HG03175 (cell line): ENCODE results near the gene ACR.

Experiments used
- ATAC-seq: cut with Tn5 transposase; IDR thresholded peaks from one replicate; pipeline ENCODE4 v1.9.1; 2021; ENCODE audit warnings: mild to moderate bottlenecking, moderate library complexity; ENCODE audit not compliant: unreplicated experiment

ACR gene

DNA sequence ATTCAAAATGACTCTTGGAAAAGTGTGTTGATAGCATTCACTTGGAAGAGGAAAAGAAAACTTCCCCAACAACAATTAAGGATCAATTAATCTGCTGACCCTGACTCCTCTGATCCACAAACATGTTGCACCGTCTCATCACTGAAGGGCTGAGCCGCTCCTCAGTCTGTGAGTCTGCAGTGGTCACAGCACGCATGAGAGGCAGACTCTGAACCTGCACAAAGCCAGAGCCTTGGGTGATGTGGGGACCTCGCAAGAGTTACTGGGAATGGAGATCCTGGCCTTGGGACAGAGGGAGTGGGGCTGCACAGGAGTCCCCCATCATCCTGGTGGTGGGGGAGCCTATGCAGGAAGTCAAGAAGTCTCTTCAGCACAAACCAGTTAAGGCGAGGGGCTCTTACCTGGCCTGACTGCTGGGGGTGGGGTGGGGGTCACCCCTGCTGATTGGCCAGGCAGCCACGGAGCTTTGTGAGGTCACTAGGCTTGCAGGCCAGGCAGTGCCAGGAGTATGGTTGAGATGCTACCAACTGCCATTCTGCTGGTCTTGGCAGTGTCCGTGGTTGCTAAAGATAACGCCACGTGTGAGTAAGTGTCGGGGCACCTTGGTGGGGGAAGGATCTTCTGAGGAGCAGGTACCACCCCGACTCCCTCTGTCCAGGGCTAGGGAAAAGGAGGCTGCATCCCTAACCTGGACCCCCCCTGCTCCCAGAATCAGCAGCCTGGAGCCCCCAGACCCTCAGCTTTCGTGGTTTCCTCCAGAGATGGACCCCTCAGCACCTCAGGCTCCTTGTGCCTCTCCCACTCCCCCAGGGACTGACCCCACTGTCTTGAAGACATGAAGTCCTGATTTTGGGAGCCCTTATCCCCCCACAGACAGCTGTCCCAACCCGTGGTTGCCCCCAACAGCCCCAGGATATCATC lies at the start of gene ACR:
ACR (plus strand) TSS at position 477 of the 921 bp plus-strand sequence; CDS start at position 509, 32 bp downstream.
- no peak for ATAC-seq

DNA sequence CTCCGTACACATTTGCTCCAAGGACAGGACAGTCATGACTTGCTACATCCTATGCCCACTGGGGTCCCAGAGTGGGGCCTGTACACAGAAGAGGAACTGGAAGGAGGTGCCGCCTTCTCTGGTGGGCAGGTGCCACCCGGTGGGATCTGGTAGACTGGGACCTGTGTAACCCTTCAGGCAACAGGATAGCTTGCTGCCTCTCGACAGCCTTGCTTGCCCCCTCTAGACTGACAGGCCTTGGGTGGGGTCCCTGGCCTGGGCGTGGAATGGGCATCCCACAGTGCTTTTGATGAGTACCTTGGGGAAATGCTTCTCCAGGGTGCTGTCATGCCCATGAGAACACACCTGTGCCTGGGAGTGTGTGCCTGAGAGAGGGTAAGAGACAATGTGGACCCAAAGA lies 49.6 kb upstream of the ACR start:
- no peak for ATAC-seq

DNA sequence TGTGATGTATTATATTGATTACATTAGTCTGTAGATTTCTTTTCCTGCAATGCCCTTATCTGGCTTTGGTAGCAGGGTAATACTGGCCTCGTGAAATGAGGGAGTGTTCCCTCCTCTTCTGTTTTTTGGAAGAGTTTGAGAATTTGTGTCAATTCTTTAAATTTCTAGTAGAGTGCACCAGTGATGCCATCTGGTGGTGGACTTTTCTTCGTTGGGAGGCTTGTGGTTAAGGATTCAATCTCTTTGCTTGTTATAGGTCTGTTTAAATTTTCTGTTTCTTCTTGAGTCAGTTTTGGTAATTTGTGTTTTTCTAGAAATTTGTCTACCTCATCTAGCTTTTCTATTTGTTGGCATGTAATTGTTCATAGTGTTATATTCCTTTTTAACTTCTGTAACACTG lies 46.5 kb upstream of the ACR start:
- ATAC-seq: no peak

DNA sequence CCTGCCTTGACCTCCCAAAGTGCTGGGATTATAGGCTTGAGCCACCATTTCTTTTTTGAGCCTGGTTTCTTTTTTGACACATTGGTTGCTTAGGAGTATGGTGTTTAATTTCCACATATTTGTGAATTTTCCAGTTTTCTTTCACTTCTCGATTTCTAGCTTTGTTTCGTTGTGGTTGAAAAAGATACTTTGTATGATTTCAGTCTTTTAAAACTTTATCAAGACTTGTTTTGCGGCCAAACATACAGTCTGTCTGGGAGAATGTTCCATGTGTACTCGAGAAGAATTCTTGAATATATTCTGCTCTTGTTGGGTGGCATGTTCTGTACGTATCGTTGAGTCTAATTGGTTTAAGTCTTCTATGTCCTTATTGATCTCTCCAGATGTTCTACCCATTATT lies 44.5 kb upstream of the ACR start:
- ATAC-seq: no peak

DNA sequence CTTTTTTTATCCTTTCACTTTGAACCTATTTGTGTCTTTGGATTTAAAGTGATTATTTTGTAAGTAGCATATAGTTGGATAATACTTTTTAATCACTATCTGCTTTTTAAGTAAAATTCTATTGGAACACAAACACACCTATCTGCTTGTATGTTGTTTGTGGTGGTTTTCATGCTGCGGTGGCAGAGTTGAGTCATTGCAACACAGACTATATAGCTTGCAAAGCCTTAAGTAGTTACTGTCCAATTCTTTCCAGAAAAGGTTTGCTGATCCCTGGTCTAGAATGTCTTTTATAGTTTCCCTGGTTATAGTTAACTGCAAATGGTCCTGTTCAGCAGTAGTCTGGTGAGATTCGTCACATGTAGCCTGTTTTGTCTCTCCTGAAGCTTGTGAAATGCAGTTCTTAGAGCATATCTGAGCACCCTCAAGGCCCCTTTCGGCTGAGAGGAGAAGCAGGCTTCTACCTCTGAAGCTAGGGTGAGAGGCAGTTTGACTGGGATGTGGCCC lies 43.9 kb upstream of the ACR start:
- ATAC-seq: no peak

DNA sequence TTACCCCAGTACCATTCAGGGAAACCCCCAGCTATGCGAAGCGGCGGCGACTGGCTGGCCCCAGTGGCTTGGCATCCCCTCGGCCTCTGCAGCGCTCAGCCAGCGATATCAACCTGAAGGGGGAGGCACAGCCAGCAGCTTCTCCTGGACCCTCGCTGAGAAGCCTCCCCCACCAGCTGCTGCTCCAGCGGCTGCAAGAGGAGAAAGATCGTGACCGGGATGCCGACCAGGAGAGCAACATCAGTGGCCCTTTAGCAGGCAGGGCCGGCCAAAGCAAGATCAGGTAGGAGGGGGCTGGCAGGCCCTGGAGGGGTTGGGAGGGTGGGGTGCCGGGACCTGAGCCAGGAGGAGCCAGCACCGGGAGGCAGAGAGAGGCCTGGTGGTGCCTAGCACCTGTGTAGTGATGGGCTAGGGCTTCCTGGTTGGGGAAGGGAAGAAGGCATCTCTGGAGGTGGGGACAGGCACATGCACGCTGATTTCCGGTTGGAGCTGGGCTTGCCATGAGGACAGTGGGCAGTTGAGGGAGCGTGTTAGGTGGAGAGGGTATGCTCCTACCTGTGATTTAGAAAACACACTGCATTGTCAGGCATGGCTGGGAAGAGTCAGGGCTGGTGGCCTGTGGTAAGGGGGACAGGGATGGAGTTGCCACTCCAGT lies 43.1 kb upstream of the ACR start:
- ATAC-seq: no peak

DNA sequence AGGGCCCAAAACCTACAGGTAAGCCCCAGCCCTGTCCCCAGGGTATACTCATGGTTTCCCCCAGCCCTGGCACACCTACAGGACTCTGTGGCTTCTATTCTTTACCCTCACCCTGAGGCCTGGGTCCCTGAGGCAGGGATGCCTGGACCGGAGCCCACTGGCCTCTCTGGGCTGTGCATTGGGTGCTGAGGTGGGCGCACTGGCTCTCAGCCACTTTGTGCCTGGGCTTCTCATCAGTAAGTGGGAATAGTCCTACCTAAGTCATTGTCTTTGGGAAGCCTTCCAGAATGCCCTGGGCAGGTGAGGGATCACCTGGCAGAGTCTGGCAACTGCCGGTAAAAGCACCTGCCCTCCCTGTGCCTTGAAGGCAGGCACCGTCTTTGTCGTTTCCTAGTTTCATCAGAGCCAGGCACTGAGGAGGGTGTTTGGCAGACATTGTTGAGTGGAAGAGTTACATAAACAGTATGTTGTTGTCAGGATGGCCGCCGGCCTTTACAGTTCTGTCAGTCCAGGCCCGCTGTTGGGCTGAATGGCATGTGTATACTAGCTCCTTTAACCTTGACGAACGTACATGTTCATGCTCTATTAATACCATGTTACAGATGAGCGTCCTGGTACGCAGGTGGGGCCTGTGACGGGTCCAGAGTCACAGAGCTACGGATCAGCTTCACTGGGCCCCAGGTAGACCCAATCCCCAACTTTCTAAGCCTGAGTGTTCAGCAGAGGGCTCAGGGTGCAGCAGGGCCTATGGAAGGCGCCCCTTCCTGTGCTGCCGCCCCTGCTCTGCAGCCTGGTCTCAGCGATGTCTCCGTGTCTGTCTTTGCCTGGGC lies 42.4 kb upstream of the ACR start:
- no peak for ATAC-seq

DNA sequence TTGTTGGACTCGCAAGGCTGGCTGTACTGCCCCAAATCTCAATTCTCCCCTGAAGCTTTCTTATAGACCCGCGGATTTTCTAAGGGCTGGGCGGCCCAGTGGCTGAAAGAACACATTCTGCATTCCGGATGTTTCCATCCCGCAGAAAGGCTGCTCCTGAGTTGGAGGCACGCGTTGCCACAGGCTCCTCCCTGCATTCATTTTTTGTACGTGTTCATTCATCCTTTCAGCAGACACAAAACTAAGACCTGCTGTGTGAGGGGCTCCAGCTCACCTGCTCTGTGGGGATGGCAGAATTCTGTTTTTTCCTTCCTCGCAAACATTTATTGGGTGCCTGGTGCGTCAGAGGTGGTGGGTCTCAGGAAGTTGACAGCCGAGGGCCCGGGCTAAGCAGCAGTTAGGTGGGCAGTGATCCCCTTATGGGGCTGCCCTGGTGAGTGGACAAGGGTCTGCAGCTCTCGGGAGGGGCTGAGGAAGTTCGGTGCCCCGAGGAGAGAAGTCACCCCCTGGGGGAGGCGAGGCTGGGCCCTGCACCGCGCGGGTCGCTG lies 41.7 kb upstream of the ACR start:
- ATAC-seq: no peak

DNA sequence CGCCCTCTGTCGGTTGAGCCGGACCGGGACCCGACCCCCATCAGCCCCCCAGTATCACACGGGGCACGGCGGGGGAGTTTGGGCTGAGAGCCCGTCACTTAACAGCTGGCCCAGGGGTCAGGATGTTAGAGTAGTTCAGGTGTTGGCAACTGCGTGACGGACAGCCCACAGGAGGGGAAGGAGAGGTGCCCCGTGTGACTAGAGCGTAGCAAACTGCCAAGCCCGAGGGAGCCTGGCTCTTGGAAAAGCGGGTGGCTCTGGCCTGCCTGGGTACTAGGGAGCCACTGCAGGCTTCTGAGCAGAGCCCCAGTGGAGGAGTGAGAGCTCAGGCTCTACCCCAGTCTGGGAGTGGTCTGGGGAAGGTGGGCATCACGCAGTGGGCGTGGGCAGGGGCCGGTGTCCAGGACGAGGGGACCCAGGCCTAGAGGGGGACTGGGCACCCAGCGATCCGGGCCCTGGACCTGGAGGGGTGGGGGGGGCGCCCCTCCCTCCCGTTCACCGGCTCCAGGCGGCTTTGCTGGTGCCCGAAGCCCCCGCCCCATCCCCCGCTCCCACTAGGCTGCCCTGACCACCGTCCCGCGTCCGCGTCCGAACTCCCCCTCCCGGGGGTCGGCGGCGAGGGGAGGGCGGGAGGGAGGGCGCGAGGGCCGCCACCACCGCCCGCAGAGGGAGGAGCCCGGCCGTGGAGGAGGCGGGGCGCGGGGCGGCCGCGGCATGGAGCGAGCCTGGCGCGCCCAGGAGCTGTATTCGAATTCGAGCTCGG lies 41.0 kb upstream of the ACR start:
- no peak for ATAC-seq

DNA sequence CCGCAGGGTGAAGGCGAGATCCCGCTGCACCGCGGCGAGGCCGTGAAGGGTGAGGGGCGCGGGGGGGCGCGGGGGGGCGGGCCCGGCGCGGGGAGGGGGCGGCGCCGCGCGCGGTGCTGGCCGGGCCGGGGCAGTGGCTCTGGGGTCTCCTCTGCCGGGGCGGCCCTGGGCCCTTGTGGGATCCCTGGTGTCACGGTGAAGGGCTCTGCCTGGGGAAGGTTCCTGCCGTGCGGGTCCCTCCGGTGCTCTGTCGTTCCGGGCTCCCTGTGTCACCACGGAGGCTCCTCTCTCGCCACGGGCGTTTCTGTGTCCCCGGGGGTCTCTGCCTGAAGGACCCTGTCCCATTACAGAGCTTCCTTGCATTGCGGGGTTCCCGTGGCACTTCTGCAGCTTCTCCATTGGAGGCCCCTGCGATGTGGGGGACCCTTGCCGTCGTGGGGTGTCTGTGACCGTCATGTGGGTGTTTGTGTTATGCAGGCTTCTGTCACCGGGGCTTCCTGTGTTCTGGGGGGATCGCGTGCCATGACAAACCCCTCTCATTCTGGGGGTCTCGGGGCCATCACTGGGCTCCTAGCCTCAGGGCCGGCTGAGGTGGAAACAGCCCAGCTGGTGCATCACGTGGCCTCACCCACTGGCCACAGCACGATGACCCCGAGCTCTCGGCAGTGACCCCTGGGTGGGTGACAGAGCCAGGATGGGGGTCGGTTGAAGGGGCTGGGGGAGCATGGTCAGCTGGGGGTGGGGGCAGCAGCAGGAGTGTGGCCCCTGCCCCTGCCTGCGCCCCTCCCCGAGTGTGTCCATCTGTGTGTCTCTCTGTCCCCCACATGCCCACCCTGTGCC lies 40.1 kb upstream of the ACR start:
- ATAC-seq: no peak

DNA sequence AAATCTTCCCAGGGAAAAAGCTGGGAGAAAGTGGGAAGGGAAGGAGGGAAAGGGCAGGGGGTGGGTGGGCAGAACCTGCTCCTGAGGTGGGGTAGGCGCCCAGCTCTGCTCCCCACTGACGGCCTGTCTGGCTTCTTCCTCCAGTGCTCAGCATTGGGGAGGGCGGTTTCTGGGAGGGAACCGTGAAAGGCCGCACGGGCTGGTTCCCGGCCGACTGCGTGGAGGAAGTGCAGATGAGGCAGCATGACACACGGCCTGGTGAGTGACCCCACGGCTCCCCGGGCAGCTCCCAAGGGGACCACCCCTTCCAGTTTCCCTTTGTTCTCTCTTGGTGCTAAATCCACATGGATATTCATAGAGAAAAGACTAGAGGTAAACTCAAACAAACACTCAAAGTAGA lies 39.5 kb upstream of the ACR start:
- ATAC-seq: no peak

DNA sequence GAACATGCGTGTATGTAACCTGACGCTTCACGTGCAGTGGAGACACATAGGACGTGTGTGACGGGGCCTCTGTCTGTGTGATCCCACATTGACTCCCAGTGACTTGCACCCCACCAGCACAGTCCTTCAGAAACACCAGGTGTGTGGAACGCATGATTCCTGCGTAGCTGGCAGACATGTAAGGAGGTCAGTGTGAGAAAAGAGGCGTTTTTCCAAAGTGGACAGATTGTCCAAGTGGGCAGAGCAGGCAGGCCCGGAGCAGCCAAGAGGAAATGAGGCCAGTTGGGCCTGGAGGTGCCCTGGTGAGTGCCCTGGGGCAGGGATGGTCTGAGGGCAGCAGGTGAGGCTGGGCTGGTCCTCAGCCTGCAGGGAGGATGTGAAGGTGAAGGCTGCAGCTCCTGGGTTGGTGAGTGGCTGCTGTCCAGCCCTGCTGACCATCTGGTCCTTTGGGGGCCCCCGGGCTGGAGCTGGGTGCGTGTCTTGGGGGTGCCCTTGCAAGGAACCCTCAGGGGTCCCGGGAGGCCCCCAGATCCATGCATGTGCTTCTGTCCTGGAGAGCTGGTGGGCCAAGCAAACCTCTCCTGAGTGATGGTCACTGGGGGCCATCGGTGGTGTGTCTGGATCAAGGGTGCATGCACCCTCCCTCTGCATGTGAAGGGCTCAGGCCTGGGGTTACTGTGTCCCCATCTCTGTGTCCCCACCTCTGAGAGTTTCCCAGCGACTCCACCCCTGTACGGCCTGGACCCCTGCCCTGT lies 38.8 kb upstream of the ACR start:
- no peak for ATAC-seq

DNA sequence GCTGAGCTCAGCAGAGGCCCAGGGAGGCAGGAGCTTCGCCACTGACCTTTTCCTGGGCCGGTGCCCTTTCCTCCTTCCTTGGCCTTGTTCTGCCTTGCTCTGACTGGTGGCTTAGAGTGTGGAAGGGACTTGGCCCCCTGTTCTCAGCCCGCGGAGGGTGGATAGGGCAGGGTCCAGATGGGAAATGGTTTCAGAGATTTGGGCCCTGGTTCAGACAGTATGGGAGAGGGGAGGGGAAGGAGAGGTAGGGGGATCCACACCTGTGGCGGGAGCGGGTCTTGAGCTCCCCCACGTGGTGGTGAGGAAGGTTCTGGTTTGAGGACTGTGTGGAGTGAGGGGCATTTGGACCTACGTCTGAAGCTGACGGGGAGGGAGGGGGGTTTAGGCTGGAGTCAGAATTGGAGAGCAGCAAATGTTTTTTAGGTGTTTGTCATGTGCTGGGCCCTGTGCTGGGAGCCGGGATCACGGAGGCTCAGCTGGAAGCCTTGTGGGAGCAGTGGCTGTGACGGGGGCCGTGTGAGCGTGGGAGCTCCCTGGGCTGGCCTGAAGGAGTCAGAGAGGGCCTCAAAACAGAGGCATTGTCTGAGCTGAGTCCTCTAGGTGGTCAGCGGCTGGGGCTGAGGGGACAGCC lies 38.1 kb upstream of the ACR start:
- no peak for ATAC-seq

DNA sequence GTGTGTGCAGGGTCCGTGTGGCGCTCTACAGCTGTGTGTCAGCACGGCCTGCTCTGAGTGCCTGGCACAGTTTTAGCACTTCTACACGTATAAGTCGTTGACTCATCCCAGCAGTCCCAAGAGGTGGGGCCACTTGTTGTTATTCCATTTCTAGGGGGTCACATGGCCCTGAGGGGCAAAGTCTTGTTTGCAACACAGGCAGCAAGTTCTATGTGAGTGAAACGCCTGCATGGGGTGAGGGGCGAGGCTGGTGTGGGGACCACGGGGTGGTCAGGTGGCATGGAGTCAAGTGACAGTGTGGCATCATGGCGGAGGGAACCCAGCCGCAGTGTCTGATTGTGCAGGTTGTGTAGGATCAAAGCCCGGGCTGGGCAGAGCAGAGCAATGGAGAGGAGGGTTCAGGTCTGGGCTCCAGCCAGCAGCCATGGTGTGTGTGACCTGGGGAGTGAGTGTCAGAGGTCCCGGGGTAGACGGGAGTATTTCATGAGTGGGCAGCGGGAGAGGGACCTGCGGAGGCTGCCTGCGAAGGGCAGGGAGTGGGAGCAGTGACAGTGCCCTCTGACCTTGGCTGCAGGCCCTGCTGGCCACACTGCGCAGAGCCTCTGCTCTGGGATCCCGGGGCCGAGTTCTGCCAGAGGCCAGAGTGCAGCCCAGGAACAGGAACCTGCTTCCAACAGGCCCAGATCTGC lies 37.5 kb upstream of the ACR start:
- no peak for ATAC-seq

DNA sequence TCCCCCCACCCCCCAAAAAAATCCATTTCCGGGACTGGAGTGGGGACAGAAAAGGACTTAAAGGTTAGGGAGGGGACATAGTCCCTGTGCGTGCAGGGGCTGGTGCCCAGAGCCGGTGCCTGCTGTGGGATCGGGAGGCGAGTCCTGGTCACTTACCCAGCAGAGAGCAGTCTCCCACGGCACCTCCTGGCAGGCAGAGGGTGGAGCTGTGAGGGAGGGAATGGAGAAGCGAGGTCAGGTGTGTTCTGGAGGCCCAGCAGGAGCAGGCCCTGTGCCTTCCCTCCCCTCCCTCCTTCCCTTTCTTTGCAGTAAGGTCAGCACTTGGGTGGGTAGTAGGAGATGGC lies 37.0 kb upstream of the ACR start:
- no peak for ATAC-seq

DNA sequence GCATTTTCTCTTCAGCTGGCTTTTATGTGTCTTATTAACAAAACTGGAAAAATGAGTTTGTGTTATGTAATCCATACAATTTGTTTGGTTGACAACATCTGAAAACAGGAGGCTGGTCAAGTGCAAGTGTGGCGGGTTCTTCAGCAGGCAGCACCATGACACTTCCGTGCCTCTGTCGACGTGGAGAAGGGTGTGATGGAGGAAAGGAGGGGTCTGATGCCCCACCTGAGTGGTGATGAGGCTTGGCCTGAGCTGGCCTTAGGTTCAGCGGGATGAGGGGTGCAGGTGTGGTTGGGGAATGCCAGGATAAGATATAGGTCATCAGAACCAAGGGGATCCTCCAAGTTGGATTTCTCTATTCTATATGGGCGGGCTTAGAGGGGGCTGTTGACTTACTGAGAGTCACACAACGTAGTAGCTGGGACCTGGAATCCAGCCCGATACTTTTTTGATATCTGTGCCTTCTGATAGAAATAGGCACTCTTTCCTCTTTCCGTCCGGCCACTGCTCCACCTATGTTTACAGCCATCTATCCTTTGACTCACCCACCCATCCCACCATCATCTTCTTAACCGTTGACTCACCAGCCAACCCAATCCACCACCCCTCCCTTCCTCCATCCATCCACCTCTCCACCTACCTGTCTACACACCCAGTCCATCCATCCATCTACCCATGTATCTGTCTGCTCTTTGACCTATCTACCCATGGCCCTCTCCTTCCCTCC lies 36.4 kb upstream of the ACR start:
- no peak for ATAC-seq

DNA sequence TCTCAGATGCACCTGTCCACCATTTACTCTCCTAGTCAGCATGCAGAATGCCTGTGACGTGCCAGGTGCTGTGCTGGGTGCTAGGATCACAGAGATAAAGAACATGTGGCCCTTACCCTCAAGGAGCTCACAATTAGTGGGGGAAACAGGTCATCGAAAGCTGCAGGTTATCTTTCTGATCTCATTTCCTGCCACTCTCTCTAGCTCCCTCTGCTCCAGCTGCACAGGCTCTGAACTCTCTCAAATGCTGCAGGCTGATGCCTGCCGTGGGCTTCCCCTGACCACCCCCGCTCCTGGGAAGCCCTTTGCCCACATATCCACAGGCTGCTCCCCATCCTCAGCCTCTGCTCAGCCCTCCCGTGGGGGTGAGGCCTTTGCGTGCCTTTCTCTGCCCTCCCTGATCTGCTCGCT lies 35.7 kb upstream of the ACR start:
- ATAC-seq: no peak
